IMR-90 (cell line): ENCODE data around the gene SLC8A1. TPM values are rescaled to one million over a fixed set of nuclear protein-coding genes. Genes with fewer than 3 reads are reported as not detected.
A peak's percentile ranks its signal among the peaks of the same experiment; 100 is the strongest.

ENCODE experiments used
- ATAC-seq: fragments of 200-7000 bp; cut with Tn5 transposase; 2 replicates; pipeline ENCODE4 v1.9.1; 2020; ENCODE audit warnings: low read depth, mild to moderate bottlenecking, moderate library complexity
- BruUV-seq: library from RNA; stranded (reverse); fragments of 400-500 nt; replicated peaks from 2 replicates; lab custom pipeline; 2021; lab: Mats Ljungman, UMichigan
- CTCF ChIA-PET: fragments of 300-600 bp; formaldehyde crosslinking; extraction: SDS; loops from one replicate; lab custom pipeline; 2021; ENCODE audit warnings: antibody characterized with exemption; lab: Yijun Ruan, JAX
- POLR2A ChIA-PET: fragments of 300-600 bp; sonication (Branson Sonifier 250); formaldehyde crosslinking; loops from one replicate; lab custom pipeline; 2022; ENCODE audit warnings: antibody characterized with exemption; ENCODE audit not compliant: unreplicated experiment; lab: Charles Lee
- DNase-seq: peaks from one replicate; pipeline ENCODE4 v3.0.0; 2013
- H2AFZ ChIP-seq: replicated peaks from 2 replicates; pipeline ENCODE3; 2013; ENCODE audit warnings: low read length, mild to moderate bottlenecking; ENCODE audit not compliant: poor library complexity
- H2AK5ac ChIP-seq: 2 replicates; pipeline ENCODE4 v1.6.1; 2013; ENCODE audit warnings: low read depth, low read length, inconsistent platforms
- H2AK9ac ChIP-seq: replicated peaks from 2 replicates; pipeline ENCODE3; 2013; ENCODE audit warnings: mild to moderate bottlenecking, low read depth, low read length, moderate library complexity; ENCODE audit not compliant: poor library complexity
- H2BK120ac ChIP-seq: 2 replicates; pipeline ENCODE4 v1.6.1; 2013; ENCODE audit warnings: low read depth, low read length, inconsistent platforms
- H2BK15ac ChIP-seq: 3 replicates; pipeline ENCODE4 v1.6.1; 2013; ENCODE audit warnings: low read depth, low read length, inconsistent platforms
- H2BK20ac ChIP-seq: 2 replicates; pipeline ENCODE4 v1.6.1; 2013; ENCODE audit warnings: low read depth, mild to moderate bottlenecking, inconsistent platforms, low read length, moderate library complexity
- H2BK5ac ChIP-seq: 2 replicates; pipeline ENCODE4 v1.6.1; 2013; ENCODE audit warnings: mild to moderate bottlenecking, low read depth, low read length, inconsistent platforms; ENCODE audit not compliant: poor library complexity, severe bottlenecking
- H3K14ac ChIP-seq: replicated peaks from 2 replicates; pipeline ENCODE4 v1.6.1; 2013; ENCODE audit warnings: low read depth, low read length, inconsistent platforms
- H3K18ac ChIP-seq: 2 replicates; pipeline ENCODE4 v1.6.1; 2013; ENCODE audit warnings: low read depth, low read length, control low read depth
- H3K23ac ChIP-seq: 2 replicates; pipeline ENCODE4 v1.6.1; 2013; ENCODE audit warnings: low read depth, low read length, inconsistent platforms
- H3K27ac ChIP-seq: 2 replicates; pipeline ENCODE4 v1.5.1; 2013; ENCODE audit warnings: mild to moderate bottlenecking, control low read depth, low read length; ENCODE audit not compliant: insufficient read depth
- H3K27me3 ChIP-seq: 2 replicates; pipeline ENCODE4 v1.6.1; 2013; ENCODE audit warnings: low read length; ENCODE audit not compliant: control insufficient read depth, insufficient read depth
- H3K36me3 ChIP-seq: 2 replicates; pipeline ENCODE4 v1.6.1; 2013; ENCODE audit warnings: low read length, mixed read lengths; ENCODE audit not compliant: control insufficient read depth, insufficient read depth
- H3K4ac ChIP-seq: 2 replicates; pipeline ENCODE4 v1.6.1; 2013; ENCODE audit warnings: low read depth, low read length, inconsistent platforms
- H3K4me1 ChIP-seq: 2 replicates; pipeline ENCODE4 v1.6.1; 2013; ENCODE audit warnings: low read length, mixed read lengths; ENCODE audit not compliant: control insufficient read depth, insufficient read depth
- H3K4me2 ChIP-seq: 2 replicates; pipeline ENCODE4 v1.6.1; 2013; ENCODE audit warnings: low read depth, mild to moderate bottlenecking, control low read depth, low read length, moderate library complexity
- H3K4me3 ChIP-seq: 2 replicates; pipeline ENCODE4 v1.5.1; 2013; ENCODE audit warnings: low read depth, mild to moderate bottlenecking, control low read depth, low read length, moderate library complexity; ENCODE audit not compliant: insufficient read depth
- H3K56ac ChIP-seq: 2 replicates; pipeline ENCODE4 v1.6.1; 2013; ENCODE audit warnings: low read length, inconsistent platforms; ENCODE audit not compliant: insufficient read depth; ENCODE audit errors: extremely low read depth
- H3K79me1 ChIP-seq, 2 experiments: 2 replicates each; pipeline ENCODE4 v1.6.1; 2013; ENCODE audit warnings: low read length in 2 of 2, inconsistent platforms in 1 of 2, low read depth in 1 of 2
- H3K9ac ChIP-seq: 2 replicates; pipeline ENCODE4 v1.6.1; 2013; ENCODE audit warnings: low read depth, low read length, control low read depth
- H3K9me1 ChIP-seq: 2 replicates; pipeline ENCODE4 v1.6.1; 2013; ENCODE audit warnings: low read length, inconsistent platforms; ENCODE audit not compliant: insufficient read depth
- H3K9me3 ChIP-seq: 2 replicates; pipeline ENCODE4 v1.6.1; 2013; ENCODE audit warnings: low read length; ENCODE audit not compliant: control insufficient read depth, insufficient read depth
- H4K20me1 ChIP-seq: 2 replicates; pipeline ENCODE4 v1.6.1; 2013; ENCODE audit warnings: low read length, inconsistent platforms; ENCODE audit not compliant: insufficient read depth
- H4K5ac ChIP-seq: 2 replicates; pipeline ENCODE4 v1.6.1; 2013; ENCODE audit warnings: mild to moderate bottlenecking, low read depth, low read length, control low read depth
- H4K8ac ChIP-seq, 2 experiments: 2 replicates each; pipeline ENCODE4 v1.6.1; 2013; ENCODE audit warnings: low read depth in 2 of 2, low read length in 2 of 2, control low read depth in 1 of 2, inconsistent platforms in 1 of 2
- H4K91ac ChIP-seq: 2 replicates; pipeline ENCODE4 v1.6.1; 2013; ENCODE audit warnings: low read depth, low read length, inconsistent platforms; ENCODE audit not compliant: insufficient read depth
- CHD1 ChIP-seq: IDR thresholded peaks from 2 replicates; pipeline ENCODE4 v1.6.1; 2012; ENCODE audit warnings: low read depth, low read length, improper control_type of control experiment
- MAFK ChIP-seq: IDR thresholded peaks from 2 replicates; pipeline ENCODE4 v1.6.1; 2012; ENCODE audit warnings: low read depth, low read length, improper control_type of control experiment
- WGBS, 2 experiments: methylation state at CpG; one replicate each; pipeline versions ENCODE4 v1.1.5 to v1.1.7; 2013; ENCODE audit warnings: missing lambda C conversion rate in 2 of 2; ENCODE audit not compliant: insufficient read length in 1 of 2; ENCODE audit errors: extremely low coverage in 2 of 2; 5-methylcytosine and 5-hydroxymethylcytosine counted together
- dilution Hi-C: fragments of 300-500 bp; cut with HindIII; formaldehyde crosslinking; loops from one replicate; pipeline ENCODE4 v1.14.3; 2018; ENCODE audit warnings: low sequenced_read_pairs; ENCODE audit not compliant: unreplicated experiment
- in situ Hi-C: fragments of 300-500 bp; cut with MboI; formaldehyde crosslinking; loops from 3 replicates; pipeline ENCODE4 v1.14.3; 2019; ENCODE audit warnings: low sequenced_read_pairs, inconsistent platforms, mixed read lengths
- intact Hi-C: fragments of 100-400 bp; cut with micrococcal nuclease; formaldehyde crosslinking; loops from 2 replicates; pipeline ENCODE4 v1.10.0; 2022
- polyA plus RNA-seq, 3 experiments: library from polyadenylated mRNA; depleted of rRNA; stranded (reverse); fragments of >200 nt; gene quantifications; 2 replicates each; pipeline ENCODE4 v1.2.3, GENCODE V29; 2012; ENCODE audit warnings: low replicate concordance in 1 of 3
- total RNA-seq: library from RNA; depleted of rRNA; stranded (reverse); fragments of >200 nt; gene quantifications from 2 replicates; pipeline ENCODE4 v1.2.3, GENCODE V29; 2012

Gene SLC8A1
- total and polyA plus RNA-seq, 2 of the 4 experiments (the other 2 are of a cell fraction): 7.7 to 57.0 TPM

- H3K4ac ChIP-seq: peak overlapping the region; percentile 76
- intact Hi-C loops (no loop called here), in situ Hi-C loops (no loop called here), dilution Hi-C loops (no loop called here)
- no peak overlapping the region for H3K56ac ChIP-seq
- H3K18ac ChIP-seq: peak overlapping the region; percentile 96
- ATAC-seq (no peak), DNase-seq (no peak)
- no peaks in the 10 kb centered on the region; the same call in 1 of the 2 replicates for H3K36me3 ChIP-seq
- H4K8ac ChIP-seq: peak overlapping the region; percentile 46 to 86
- H4K5ac ChIP-seq: peak overlapping the region; percentile 94
- H3K4me1 ChIP-seq: peaks cover 29% of the 10 kb centered on the region
- H3K9me3 ChIP-seq: no peaks in the 10 kb centered on the region
- no peak overlapping the region for H3K4me3 ChIP-seq
- POLR2A ChIA-PET: interaction anchor here (0.6 kb wide), 1 partner anchor 33 kb away, joined by 3 read pairs; no protein-coding TSS in a partner anchor
- no peak overlapping the region for H3K9ac ChIP-seq
- peak overlapping the region; percentile 48 for H3K14ac ChIP-seq
- peak overlapping the region; percentile 7 for H4K91ac ChIP-seq
- H3K9me1 ChIP-seq: peaks cover 9% of the 10 kb centered on the region
- H2BK20ac ChIP-seq: peak overlapping the region; percentile 79
- H2AFZ ChIP-seq: no peak overlapping the region
- H2AK5ac ChIP-seq: peak overlapping the region; percentile 75
- peak overlapping the region; percentile 66 for H2BK120ac ChIP-seq
- peak overlapping the region; percentile 100 for H2BK5ac ChIP-seq
- H3K4me2 ChIP-seq: no peak overlapping the region
- no CpG with 5 or more reads among the region's 3 CpGs for WGBS, 2 experiments
- no peaks in the 10 kb centered on the region for H3K27me3 ChIP-seq
- CTCF ChIA-PET: interaction anchor here (1.1 kb wide), 1 partner anchor 24 kb away, joined by 3 read pairs; no protein-coding TSS in a partner anchor
- no peak overlapping the region for H3K23ac ChIP-seq
- H3K27ac ChIP-seq: peak overlapping the region; percentile 54; the same call in 1 of the 2 replicates
- H2BK15ac ChIP-seq: peak overlapping the region; percentile 41; the same call in 2 of the 3 replicates
- H3K79me1 ChIP-seq: peaks cover 14 to 30% of the 10 kb centered on the region in 2 experiments; a peak in 3 of 4 replicates
- TF ChIP-seq CHD1 (no peak), MAFK (peak; percentile 67)
- BruUV-seq: no TSS peak
- no peak overlapping the region for H2AK9ac ChIP-seq
- no peaks in the 10 kb centered on the region for H4K20me1 ChIP-seq
Observed at GRCh38 chr2:40131081-40131704, 320.7 kb downstream of the SLC8A1 start.
